ENCODE results near the gene TANC1. TPM values are rescaled to one million over a fixed set of nuclear protein-coding genes. Genes with fewer than 3 reads are reported as not detected.

TANC1 gene
- total and polyA plus RNA-seq, 11 donors = 26.6 to 91.1 (median 68.8) TPM

- H3K36me3 ChIP-seq = peaks cover 0 to 61% (median 9%) of the 10 kb centered on the region in 9 donors
- DNase-seq (no peak), ATAC-seq (no peak)
- no peak for TF ChIP-seq CTCF (IDR thresholded peaks at IDR 0.05)
- TF ChIP-seq POLR2A (IDR thresholded peaks at IDR 0.05) = no peak
- no peaks in the 10 kb centered on the region for H3K9me3 ChIP-seq
- intact Hi-C loops (cut with DNase I) = no loop called here
- H3K27ac ChIP-seq = peak overlapping the region in 1 of 12 donors; percentile 18
- peaks cover 11 to 85% (median 73%) of the 10 kb centered on the region in 12 donors for H3K4me1 ChIP-seq
- no peaks in the 10 kb centered on the region for H3K27me3 ChIP-seq
- H3K4me3 ChIP-seq = no peak overlapping the region
- 92 to 96% (median 93%) methylated on average over 5 of the region's 5 CpGs for WGBS, 4 donors
Measured at GRCh38 chr2:159151198-159152127, 183.0 kb downstream of the TANC1 start.

DNA sequence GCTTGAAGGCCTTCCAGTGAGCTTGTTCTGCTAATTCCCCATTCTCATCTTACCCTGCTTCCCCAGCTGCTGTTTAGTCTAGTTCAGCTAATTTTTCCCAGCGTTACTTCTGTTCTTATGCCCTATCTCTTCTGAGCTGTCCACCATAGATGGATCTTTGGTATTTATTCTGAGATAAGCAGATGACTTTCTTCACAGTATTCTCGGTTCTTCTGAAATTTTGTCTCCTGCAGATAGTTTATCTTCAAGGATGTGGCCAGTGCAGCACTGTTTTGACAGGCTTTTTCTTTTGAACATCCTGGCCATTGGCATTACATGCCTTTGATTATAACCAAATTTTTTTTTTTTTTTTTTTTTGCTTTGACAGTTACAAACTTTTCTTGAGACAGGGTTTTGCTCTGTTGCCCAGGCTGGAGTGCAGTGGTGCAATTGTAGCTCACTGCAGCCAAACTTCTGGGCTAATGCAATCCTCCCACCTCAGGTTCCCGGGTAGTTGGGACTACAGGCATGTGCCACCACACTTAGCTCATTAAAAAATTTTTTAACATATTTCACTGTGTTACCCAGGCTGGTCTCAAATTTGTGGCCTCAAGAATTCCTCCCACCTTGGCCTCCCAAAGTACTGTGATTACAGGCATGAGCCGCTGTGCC lies 183.8 kb downstream of the TANC1 start:
- intact Hi-C loops (cut with DNase I) = no loop called here
- Histone ChIP-seq H3K27me3 (no peaks in the 10 kb centered on the region), H3K27ac (no peak overlapping the region), H3K4me3 (no peak overlapping the region), H3K9me3 (no peaks in the 10 kb centered on the region), H3K4me1 (peaks cover 11 to 84% (median 67%) of the 10 kb centered on the region in 12 donors), H3K36me3 (peaks cover 0 to 68% (median 9%) of the 10 kb centered on the region in 9 donors)
- DNase-seq (no peak), ATAC-seq (no peak)
- WGBS, 4 donors = 78 to 90% (median 85%) methylated on average over 4 of the region's 4 CpGs
- TF ChIP-seq CTCF (IDR thresholded peaks at IDR 0.05) = no peak
- TF ChIP-seq POLR2A (IDR thresholded peaks at IDR 0.05) = no peak

DNA sequence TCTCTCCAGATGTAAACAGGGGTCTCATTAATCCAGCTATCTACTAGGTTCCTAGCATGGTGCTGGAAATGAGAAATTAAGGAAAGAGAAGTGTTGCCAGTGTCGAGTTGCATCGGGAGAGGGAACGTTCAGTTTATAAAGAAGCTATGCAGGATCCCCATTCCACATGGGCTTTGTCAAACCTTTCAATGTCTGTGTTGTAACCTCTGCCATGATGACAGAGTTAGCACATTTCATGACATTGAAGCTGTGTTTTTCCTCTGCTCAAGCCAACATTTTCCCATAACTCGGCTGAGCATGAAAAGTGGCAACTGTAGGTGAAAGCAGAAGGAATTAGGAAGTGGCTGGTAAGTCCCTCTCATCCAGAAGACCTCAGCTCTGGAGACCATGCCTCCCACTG lies 184.6 kb downstream of the TANC1 start:
- H3K4me1 ChIP-seq = peaks cover 11 to 79% (median 62%) of the 10 kb centered on the region in 12 donors
- ATAC-seq (peak in 2 of 4 donors; percentile 25 to 43), DNase-seq (no peak)
- intact Hi-C loops (cut with DNase I) = no loop called here
- peaks cover 0 to 68% (median 9%) of the 10 kb centered on the region in 9 donors for H3K36me3 ChIP-seq
- peak overlapping the region in 3 of 12 donors; percentile 5 to 13 (median 10) for H3K27ac ChIP-seq
- H3K27me3 ChIP-seq = no peaks in the 10 kb centered on the region
- no peaks in the 10 kb centered on the region for H3K9me3 ChIP-seq
- TF ChIP-seq CTCF (IDR thresholded peaks at IDR 0.05) = no peak
- no peak for TF ChIP-seq POLR2A (IDR thresholded peaks at IDR 0.05)
- no peak overlapping the region for H3K4me3 ChIP-seq
- 51 to 61% (median 56%) methylated on average over 4 of the region's 4 CpGs for WGBS, 4 donors

- Histone ChIP-seq H3K4me3 (no peak overlapping the region), H3K36me3 (peaks cover 0 to 68% (median 9%) of the 10 kb centered on the region in 9 donors), H3K9me3 (no peaks in the 10 kb centered on the region), H3K4me1 (peaks cover 11 to 75% (median 58%) of the 10 kb centered on the region in 12 donors), H3K27me3 (no peaks in the 10 kb centered on the region), H3K27ac (peak overlapping the region in 5 of 12 donors; percentile 5 to 33 (median 10))
- WGBS, 4 donors = 23 to 49% (median 44%) methylated on average over 4 of the region's 4 CpGs
- DNase-seq (no peak), ATAC-seq (peak in 3 of 4 donors; percentile 24 to 35 (median 27))
- intact Hi-C loops (cut with DNase I) = no loop called here
- TF ChIP-seq CTCF (IDR thresholded peaks at IDR 0.05) (no peak), POLR2A (IDR thresholded peaks at IDR 0.05) (no peak)
Measured at GRCh38 chr2:159153463-159153862, 185.0 kb downstream of the TANC1 start.
